ENCODE results near the gene USP20.

DNA sequence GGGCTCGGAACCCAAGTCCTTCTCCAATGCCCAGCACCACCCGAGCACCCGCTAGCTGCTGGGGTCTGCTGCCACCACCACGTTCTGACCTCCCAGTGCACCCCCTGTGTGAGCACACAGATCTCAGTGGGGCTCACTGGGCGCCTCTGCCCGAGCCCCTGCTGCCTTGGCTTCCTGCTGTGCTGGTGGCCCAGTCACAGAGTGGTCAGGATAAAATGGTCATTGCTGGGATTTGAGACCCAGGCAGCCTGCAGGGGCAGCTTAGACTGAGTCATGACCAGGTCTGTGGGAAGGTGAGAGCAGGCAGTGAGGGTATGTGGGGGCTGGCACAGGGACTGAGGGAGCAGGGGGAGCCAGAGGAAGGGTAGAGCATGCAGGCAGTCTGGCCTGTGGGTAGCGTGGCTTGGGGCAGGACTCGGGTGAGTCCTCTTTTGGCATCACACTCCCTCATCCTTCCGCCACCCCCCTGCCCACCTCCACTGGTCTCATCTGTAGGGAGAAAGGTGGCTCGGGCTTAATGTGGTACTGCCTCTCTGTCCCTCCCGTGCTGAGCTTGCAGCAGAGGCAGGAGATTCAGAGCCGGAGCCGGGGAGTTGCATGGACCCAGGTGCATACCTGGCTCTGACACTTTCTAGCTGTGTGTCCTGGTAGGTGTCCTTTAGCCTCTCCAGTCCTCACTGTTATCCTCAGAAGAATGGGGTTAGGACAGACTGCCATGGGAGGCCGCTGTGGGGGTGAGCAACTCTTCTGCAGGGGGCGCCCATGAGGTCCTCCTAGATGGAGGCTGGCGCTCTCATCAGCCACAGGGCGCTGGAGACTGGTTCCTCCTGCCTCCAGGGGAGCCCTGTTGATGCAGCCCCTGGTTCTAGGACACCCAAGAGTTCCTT, 32.1 kb downstream of the USP20 start:
- TF ChIP-seq, protein P1, sequence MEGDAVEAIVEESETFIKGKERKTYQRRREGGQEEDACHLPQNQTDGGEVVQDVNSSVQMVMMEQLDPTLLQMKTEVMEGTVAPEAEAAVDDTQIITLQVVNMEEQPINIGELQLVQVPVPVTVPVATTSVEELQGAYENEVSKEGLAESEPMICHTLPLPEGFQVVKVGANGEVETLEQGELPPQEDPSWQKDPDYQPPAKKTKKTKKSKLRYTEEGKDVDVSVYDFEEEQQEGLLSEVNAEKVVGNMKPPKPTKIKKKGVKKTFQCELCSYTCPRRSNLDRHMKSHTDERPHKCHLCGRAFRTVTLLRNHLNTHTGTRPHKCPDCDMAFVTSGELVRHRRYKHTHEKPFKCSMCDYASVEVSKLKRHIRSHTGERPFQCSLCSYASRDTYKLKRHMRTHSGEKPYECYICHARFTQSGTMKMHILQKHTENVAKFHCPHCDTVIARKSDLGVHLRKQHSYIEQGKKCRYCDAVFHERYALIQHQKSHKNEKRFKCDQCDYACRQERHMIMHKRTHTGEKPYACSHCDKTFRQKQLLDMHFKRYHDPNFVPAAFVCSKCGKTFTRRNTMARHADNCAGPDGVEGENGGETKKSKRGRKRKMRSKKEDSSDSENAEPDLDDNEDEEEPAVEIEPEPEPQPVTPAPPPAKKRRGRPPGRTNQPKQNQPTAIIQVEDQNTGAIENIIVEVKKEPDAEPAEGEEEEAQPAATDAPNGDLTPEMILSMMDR (IDR thresholded peaks at IDR 0.05; ENCODE audit: insufficient read depth, low read length, poor library complexity, severe bottlenecking), result no peak
- no peak for TF ChIP-seq EZH2phosphoT487 (conservative IDR thresholded peaks at IDR 0.05; ENCODE audit: low read length)

Data from SU-DHL-6 (cell line).